WTC11 (cell line): ENCODE data around the gene ASIC2. TPM values are rescaled to one million over a fixed set of nuclear protein-coding genes. Genes with fewer than 3 reads are reported as not detected.

ENCODE experiments used
- ATAC-seq: fragments of 200-7000 bp; cut with Tn5 transposase; 2 replicates; pipeline ENCODE4 v1.10.0; 2021; ENCODE audit warnings: mild to moderate bottlenecking, moderate library complexity
- CTCF ChIA-PET: fragments of 300-600 bp; sonication (Branson Sonifier 250); formaldehyde crosslinking; loops from one replicate; lab custom pipeline; 2021; ENCODE audit warnings: antibody characterized with exemption; lab: Charles Lee
- POLR2A ChIA-PET: fragments of 350-600 bp; sonication (Branson Sonifier 250); formaldehyde crosslinking; loops from one replicate; lab custom pipeline; 2021; ENCODE audit warnings: antibody characterized with exemption; lab: Charles Lee
- DNase-seq: peaks from one replicate; pipeline ENCODE4 v3.0.0; 2021; ENCODE audit warnings: low spot score
- H3K27ac Mint-ChIP-seq: 2 replicates; pipeline ENCODE4 v1.8.0; 2021; ENCODE audit warnings: mixed read lengths
- H3K27me3 Mint-ChIP-seq: 2 replicates; pipeline ENCODE4 v1.8.0; 2021; ENCODE audit warnings: low read depth, mild to moderate bottlenecking, moderate library complexity, mixed read lengths
- H3K36me3 Mint-ChIP-seq: 2 replicates; pipeline ENCODE4 v1.8.0; 2021; ENCODE audit warnings: mixed read lengths
- H3K4me1 Mint-ChIP-seq: 2 replicates; pipeline ENCODE4 v1.8.0; 2022; ENCODE audit warnings: mixed read lengths
- H3K4me3 Mint-ChIP-seq: 2 replicates; pipeline ENCODE4 v1.8.0; 2021; ENCODE audit warnings: mild to moderate bottlenecking, moderate library complexity, mixed read lengths
- H3K9me3 Mint-ChIP-seq: 2 replicates; pipeline ENCODE4 v1.8.0; 2021; ENCODE audit warnings: mixed read lengths
- ATF3 ChIP-seq: sonication (generic); formaldehyde crosslinking; conservative IDR thresholded peaks from 2 replicates; pipeline ENCODE4 v1.8.1; 2022; ENCODE audit warnings: mild to moderate bottlenecking, missing genetic modification reagents
- CREB1 ChIP-seq: sonication (generic); formaldehyde crosslinking; IDR thresholded peaks from 2 replicates; pipeline ENCODE4 v1.8.0; 2023; ENCODE audit warnings: mild to moderate bottlenecking, missing genetic modification reagents
- E2F5 ChIP-seq: sonication (generic); formaldehyde crosslinking; IDR thresholded peaks from 2 replicates; pipeline ENCODE4 v1.8.1; 2022; ENCODE audit warnings: mild to moderate bottlenecking, moderate library complexity, missing genetic modification reagents
- ELF4 ChIP-seq: sonication (generic); formaldehyde crosslinking; IDR thresholded peaks from 2 replicates; pipeline ENCODE4 v1.8.1; 2022; ENCODE audit warnings: low read depth, mild to moderate bottlenecking, moderate library complexity, missing genetic modification reagents
- FOXP4 ChIP-seq: sonication (generic); formaldehyde crosslinking; IDR thresholded peaks from 2 replicates; pipeline ENCODE4 v1.8.0; 2022; ENCODE audit warnings: mild to moderate bottlenecking, missing genetic modification reagents
- HMGXB4 ChIP-seq: sonication (generic); formaldehyde crosslinking; IDR thresholded peaks from 2 replicates; pipeline ENCODE4 v1.8.1; 2023; ENCODE audit warnings: mild to moderate bottlenecking, moderate library complexity, missing genetic modification reagents
- KAT7 ChIP-seq: sonication (generic); formaldehyde crosslinking; IDR thresholded peaks from 2 replicates; pipeline ENCODE4 v1.8.1; 2023; ENCODE audit warnings: missing genetic modification reagents, mild to moderate bottlenecking, borderline replicate concordance
- NFATC4 ChIP-seq: fragments of 250-450 bp; sonication (Bioruptor Pico); IDR thresholded peaks from 2 replicates; pipeline ENCODE4 v1.9.0; 2021; ENCODE audit warnings: mild to moderate bottlenecking
- NR1H2 ChIP-seq: sonication (generic); formaldehyde crosslinking; IDR thresholded peaks from 2 replicates; pipeline ENCODE4 v1.9.0; 2021; ENCODE audit warnings: mild to moderate bottlenecking, moderate library complexity, missing genetic modification reagents
- PREB ChIP-seq: sonication (generic); formaldehyde crosslinking; IDR thresholded peaks from 2 replicates; pipeline ENCODE4 v1.8.1; 2022; ENCODE audit warnings: mild to moderate bottlenecking, missing genetic modification reagents, moderate library complexity, borderline replicate concordance
- PRRX2 ChIP-seq: fragments of 250-450 bp; sonication (Bioruptor Pico); IDR thresholded peaks from 2 replicates; pipeline ENCODE4 v1.8.0; 2021; ENCODE audit warnings: mild to moderate bottlenecking
- SMAD4 ChIP-seq: sonication (generic); formaldehyde crosslinking; IDR thresholded peaks from 2 replicates; pipeline ENCODE4 v1.8.0; 2022; ENCODE audit warnings: mild to moderate bottlenecking, missing genetic modification reagents
- USF1 ChIP-seq: sonication (generic); formaldehyde crosslinking; IDR thresholded peaks from 2 replicates; pipeline ENCODE4 v1.8.0; 2022; ENCODE audit warnings: mild to moderate bottlenecking, missing genetic modification reagents
- USF2 ChIP-seq: sonication (generic); formaldehyde crosslinking; IDR thresholded peaks from 2 replicates; pipeline ENCODE4 v1.8.1; 2023; ENCODE audit warnings: mild to moderate bottlenecking, missing genetic modification reagents, moderate library complexity
- ZBTB43 ChIP-seq: sonication (generic); formaldehyde crosslinking; IDR thresholded peaks from 2 replicates; pipeline ENCODE4 v1.8.1; 2023; ENCODE audit warnings: mild to moderate bottlenecking, missing genetic modification reagents
- ZMAT4 ChIP-seq: fragments of 250-450 bp; sonication (Bioruptor Pico); IDR thresholded peaks from 2 replicates; pipeline ENCODE4 v1.9.0; 2021; ENCODE audit warnings: mild to moderate bottlenecking
- ZNF138 ChIP-seq: sonication (generic); formaldehyde crosslinking; conservative IDR thresholded peaks from 2 replicates; pipeline ENCODE4 v1.8.1; 2022; ENCODE audit warnings: mild to moderate bottlenecking, moderate library complexity, missing genetic modification reagents
- ZNF219 ChIP-seq: sonication (generic); formaldehyde crosslinking; IDR thresholded peaks from 2 replicates; pipeline ENCODE4 v1.8.0; 2023; ENCODE audit warnings: missing genetic modification reagents, mild to moderate bottlenecking, borderline replicate concordance
- ZNF416 ChIP-seq: fragments of 250-450 bp; sonication (Bioruptor Pico); IDR thresholded peaks from 2 replicates; pipeline ENCODE4 v1.9.0; 2021; ENCODE audit warnings: mild to moderate bottlenecking, inconsistent platforms
- ZNF532 ChIP-seq: fragments of 250-450 bp; sonication (Bioruptor Pico); IDR thresholded peaks from 2 replicates; pipeline ENCODE4 v1.9.0; 2021; ENCODE audit warnings: mild to moderate bottlenecking, borderline replicate concordance
- total RNA-seq: library from RNA; stranded (reverse); gene quantifications from 3 replicates; pipeline ENCODE4 v1.2.3, GENCODE V29; 2021

Gene ASIC2
- total RNA-seq, 1 experiment from 2014 or later: 2.7 TPM

- TF ChIP-seq PREB: no peak
- TF ChIP-seq NFATC4 (CRISPR knock-in tag): no peak
Measured at GRCh38 chr17:33302394-33302793, 9.3 kb upstream of the ASIC2 start (continued).

- H3K27me3 Mint-ChIP-seq: peaks cover 41% of the 10 kb centered on the region
- no peak for ATAC-seq
- peaks cover 16% of the 10 kb centered on the region for H3K9me3 Mint-ChIP-seq
- POLR2A ChIA-PET: no interaction called here
- TF ChIP-seq ZNF416 (CRISPR knock-in tag) (no peak), ZNF219 (CRISPR knock-in tag) (no peak), KAT7 (CRISPR knock-in tag) (no peak), ZNF532 (CRISPR knock-in tag) (no peak), CREB1 (CRISPR knock-in tag) (no peak), SMAD4 (CRISPR knock-in tag) (no peak), ELF4 (no peak), USF1 (CRISPR knock-in tag) (no peak), ZNF138 (CRISPR knock-in tag) (no peak), FOXP4 (no peak), E2F5 (CRISPR knock-in tag) (no peak)
- H3K36me3 Mint-ChIP-seq: no peaks in the 10 kb centered on the region
- peaks cover 11% of the 10 kb centered on the region for H3K4me1 Mint-ChIP-seq
- H3K4me3 Mint-ChIP-seq: no peak overlapping the region
- DNase-seq: no peak
- H3K27ac Mint-ChIP-seq: no peak overlapping the region
- CTCF ChIA-PET: interaction anchor here (0.6 kb wide), 1 partner anchor 865 kb away, joined by 3 read pairs; no protein-coding TSS in a partner anchor
Measured at GRCh38 chr17:33300241-33300640, 7.1 kb upstream of the ASIC2 start.

- no peak for DNase-seq
- Mint-ChIP-seq H3K27ac (no peak overlapping the region), H3K4me3 (no peak overlapping the region), H3K9me3 (peaks cover 16% of the 10 kb centered on the region), H3K36me3 (no peaks in the 10 kb centered on the region), H3K4me1 (peaks cover 11% of the 10 kb centered on the region), H3K27me3 (peaks cover 52% of the 10 kb centered on the region)
- CTCF ChIA-PET: no interaction called here
- 0 out of 2 replicates have a peak, but pooled peaks have one; percentile 34 for ATAC-seq
- POLR2A ChIA-PET: no interaction called here
- TF ChIP-seq ZMAT4 (CRISPR knock-in tag) (no peak), NR1H2 (no peak), ZBTB43 (CRISPR knock-in tag) (no peak), USF2 (CRISPR knock-in tag) (no peak), ATF3 (no peak), HMGXB4 (no peak), PRRX2 (CRISPR knock-in tag) (no peak)
Measured at GRCh38 chr17:33299115-33299514, 6.0 kb upstream of the ASIC2 start.
